ENCODE measurements around the gene RPL15. TPM values are rescaled to one million over a fixed set of nuclear protein-coding genes. Genes with fewer than 3 reads are reported as not detected.

RPL15 gene
- total and polyA plus RNA-seq, 3 experiments from 2014 or later = 2,200 to 4,233 (median 2,237) TPM

DNA sequence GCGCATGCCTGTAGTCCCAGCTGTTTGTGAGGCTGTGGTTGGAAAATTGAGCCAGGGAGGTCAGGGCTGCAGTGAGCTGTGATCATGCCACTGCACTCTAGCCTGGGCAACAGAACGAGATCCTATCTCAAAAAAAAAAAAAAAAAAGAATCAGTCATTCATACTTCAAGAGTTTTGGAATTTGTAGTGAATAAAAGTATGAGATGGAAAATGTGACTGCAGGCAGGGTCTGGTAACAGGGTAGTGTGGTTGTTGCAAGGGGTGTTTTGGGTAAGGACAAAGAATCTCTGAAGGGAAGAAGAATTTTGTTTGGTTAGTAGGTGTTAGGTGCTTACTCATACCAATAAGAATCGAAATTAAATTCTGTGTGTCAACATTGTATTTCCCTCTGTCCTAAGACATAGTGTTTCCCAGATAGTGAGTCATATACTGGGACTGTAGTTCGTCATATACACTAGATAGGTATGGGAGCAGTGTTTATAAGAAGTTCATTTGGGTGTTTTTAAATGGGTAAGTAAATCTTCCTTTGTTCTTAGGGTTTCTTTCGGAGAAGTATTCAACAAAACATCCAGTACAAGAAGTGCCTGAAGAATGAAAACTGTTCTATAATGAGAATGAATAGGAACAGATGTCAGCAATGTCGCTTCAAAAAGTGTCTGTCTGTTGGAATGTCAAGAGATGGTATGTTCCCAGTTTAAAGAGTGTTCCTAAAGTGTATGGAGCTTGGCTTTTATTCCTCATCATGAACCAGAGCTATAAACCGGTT lies 42.4 kb downstream of the RPL15 start:
- no peak for DNase-seq

GRCh38 chr3:23960649-23961048 lies 43.7 kb downstream of the RPL15 start:
- H3K4me3 Mint-ChIP-seq = no peak overlapping the region
- Histone ChIP-seq H3K9me3 (ENCODE audit: low read length) (no peaks in the 10 kb centered on the region), H3K27me3 (ENCODE audit: insufficient read depth, low read length, poor library complexity, severe bottlenecking) (no peaks in the 10 kb centered on the region), H3K27ac (ENCODE audit: low read depth, low read length) (no peak overlapping the region), H3K4me1 (ENCODE audit: insufficient read depth, low read length) (no peaks in the 10 kb centered on the region), H3K36me3 (ENCODE audit: insufficient read depth, low read length) (peaks cover 6% of the 10 kb centered on the region), H3K4me3 (ENCODE audit: low read length) (no peak overlapping the region)
- no peak for DNase-seq
- H3K27me3 Mint-ChIP-seq = no peaks in the 10 kb centered on the region
- no peaks in the 10 kb centered on the region for H3K9me3 Mint-ChIP-seq
- CTCF ChIA-PET = no interaction called here
- peak overlapping the region in 3 of 8 donors; percentile 6 to 76 (median 10) for H3K27ac Mint-ChIP-seq
- H3K4me1 Mint-ChIP-seq = peaks cover 44 to 59% (median 46%) of the 10 kb centered on the region in 3 donors
- H3K36me3 Mint-ChIP-seq = peaks cover 23 to 77% (median 34%) of the 10 kb centered on the region in 3 donors
- POLR2A ChIA-PET = interaction anchor here (0.6 kb wide), 1 partner anchor 35 kb away, joined by 6 read pairs; no protein-coding TSS in a partner anchor

More for the DNA sequence above, 42.4 kb downstream of the RPL15 start:
- Histone ChIP-seq H3K4me3 (ENCODE audit: low read length) (no peak overlapping the region), H3K36me3 (ENCODE audit: insufficient read depth, low read length) (peaks cover 6% of the 10 kb centered on the region), H3K9me3 (ENCODE audit: low read length) (no peaks in the 10 kb centered on the region), H3K27me3 (ENCODE audit: insufficient read depth, low read length, poor library complexity, severe bottlenecking) (no peaks in the 10 kb centered on the region), H3K4me1 (ENCODE audit: insufficient read depth, low read length) (no peaks in the 10 kb centered on the region), H3K27ac (ENCODE audit: low read depth, low read length) (no peak overlapping the region)
- H3K4me1 Mint-ChIP-seq = peaks cover 47 to 60% (median 52%) of the 10 kb centered on the region in 3 donors
- H3K4me3 Mint-ChIP-seq = peak overlapping the region in 1 of 7 donors; percentile 38
- no peaks in the 10 kb centered on the region for H3K9me3 Mint-ChIP-seq
- peaks cover 17 to 80% (median 32%) of the 10 kb centered on the region in 3 donors for H3K36me3 Mint-ChIP-seq
- H3K27ac Mint-ChIP-seq = peak overlapping the region in 6 of 8 donors; percentile 28 to 76 (median 56)
- no peaks in the 10 kb centered on the region for H3K27me3 Mint-ChIP-seq
- CTCF ChIA-PET = no interaction called here
- POLR2A ChIA-PET = no interaction called here

- Histone ChIP-seq H3K36me3 (ENCODE audit: insufficient read depth, low read length) (peaks cover 6% of the 10 kb centered on the region), H3K9me3 (ENCODE audit: low read length) (no peaks in the 10 kb centered on the region), H3K4me3 (ENCODE audit: low read length) (no peak overlapping the region), H3K4me1 (ENCODE audit: insufficient read depth, low read length) (no peaks in the 10 kb centered on the region), H3K27me3 (ENCODE audit: insufficient read depth, low read length, poor library complexity, severe bottlenecking) (no peaks in the 10 kb centered on the region), H3K27ac (ENCODE audit: low read depth, low read length) (no peak overlapping the region)
- ChIA-PET CTCF (no interaction called here), POLR2A (interaction anchor here (0.6 to 0.7 kb wide), 2 partner anchors 15 to 35 kb away, joined by 3 to 6 read pairs; no protein-coding TSS in a partner anchor)
- Mint-ChIP-seq H3K27me3 (no peaks in the 10 kb centered on the region), H3K9me3 (no peaks in the 10 kb centered on the region), H3K27ac (peak overlapping the region in 3 of 8 donors; percentile 6 to 76 (median 10)), H3K4me3 (no peak overlapping the region), H3K36me3 (peaks cover 23 to 78% (median 30%) of the 10 kb centered on the region in 3 donors), H3K4me1 (peaks cover 43 to 59% (median 45%) of the 10 kb centered on the region in 3 donors)
- DNase-seq = no peak
Observed at GRCh38 chr3:23961066-23961465, 44.1 kb downstream of the RPL15 start.

- Mint-ChIP-seq H3K27me3 (no peaks in the 10 kb centered on the region), H3K4me3 (peak overlapping the region in 1 of 7 donors; percentile 4), H3K27ac (peak overlapping the region in 2 of 8 donors; percentile 18 to 29), H3K36me3 (peaks cover 18 to 79% (median 27%) of the 10 kb centered on the region in 3 donors), H3K4me1 (peaks cover 37 to 55% (median 41%) of the 10 kb centered on the region in 3 donors), H3K9me3 (no peaks in the 10 kb centered on the region)
- no peak overlapping the region for H3K27ac ChIP-seq (ENCODE audit: low read depth, low read length)
- POLR2A ChIA-PET = interaction anchor here (0.7 kb wide), 1 partner anchor 16 kb away, joined by 3 read pairs; no protein-coding TSS in a partner anchor
- H3K9me3 ChIP-seq (ENCODE audit: low read length) = no peaks in the 10 kb centered on the region
- peaks cover 6% of the 10 kb centered on the region for H3K36me3 ChIP-seq (ENCODE audit: insufficient read depth, low read length)
- H3K4me1 ChIP-seq (ENCODE audit: insufficient read depth, low read length) = no peaks in the 10 kb centered on the region
- H3K27me3 ChIP-seq (ENCODE audit: insufficient read depth, low read length, poor library complexity, severe bottlenecking) = no peaks in the 10 kb centered on the region
- CTCF ChIA-PET = no interaction called here
- DNase-seq = no peak
- H3K4me3 ChIP-seq (ENCODE audit: low read length) = no peak overlapping the region
Observed at GRCh38 chr3:23961913-23962312, 45.0 kb downstream of the RPL15 start.

- Mint-ChIP-seq H3K27ac (peak overlapping the region in 2 of 8 donors; percentile 10 to 48), H3K4me1 (peaks cover 28 to 49% (median 33%) of the 10 kb centered on the region in 3 donors)
Observed at GRCh38 chr3:23964537-23965235, 47.8 kb downstream of the RPL15 start.

GRCh38 chr3:23966328-23966727 lies 49.4 kb downstream of the RPL15 start:
- Histone ChIP-seq H3K27ac (ENCODE audit: low read depth, low read length) (no peak overlapping the region), H3K4me3 (ENCODE audit: low read length) (no peak overlapping the region), H3K27me3 (ENCODE audit: insufficient read depth, low read length, poor library complexity, severe bottlenecking) (no peaks in the 10 kb centered on the region), H3K9me3 (ENCODE audit: low read length) (no peaks in the 10 kb centered on the region), H3K36me3 (ENCODE audit: insufficient read depth, low read length) (peaks cover 6% of the 10 kb centered on the region), H3K4me1 (ENCODE audit: insufficient read depth, low read length) (no peaks in the 10 kb centered on the region)
- POLR2A ChIA-PET = no interaction called here
- H3K9me3 Mint-ChIP-seq = no peaks in the 10 kb centered on the region
- peaks cover 29 to 45% (median 32%) of the 10 kb centered on the region in 3 donors for H3K4me1 Mint-ChIP-seq
- peaks cover 18 to 85% (median 25%) of the 10 kb centered on the region in 3 donors for H3K36me3 Mint-ChIP-seq
- H3K4me3 Mint-ChIP-seq = peak overlapping the region in 1 of 7 donors; percentile 32
- H3K27me3 Mint-ChIP-seq = no peaks in the 10 kb centered on the region
- DNase-seq = no peak
- H3K27ac Mint-ChIP-seq = peak overlapping the region in 1 of 8 donors; percentile 73
- CTCF ChIA-PET = no interaction called here

More at GRCh38 chr3:23964537-23965235, 47.8 kb downstream of the RPL15 start:
- H3K9me3 Mint-ChIP-seq = no peaks in the 10 kb centered on the region
- Histone ChIP-seq H3K4me1 (ENCODE audit: insufficient read depth, low read length) (no peaks in the 10 kb centered on the region), H3K9me3 (ENCODE audit: low read length) (no peaks in the 10 kb centered on the region), H3K27ac (ENCODE audit: low read depth, low read length) (no peak overlapping the region), H3K4me3 (ENCODE audit: low read length) (no peak overlapping the region), H3K27me3 (ENCODE audit: insufficient read depth, low read length, poor library complexity, severe bottlenecking) (no peaks in the 10 kb centered on the region), H3K36me3 (ENCODE audit: insufficient read depth, low read length) (peaks cover 7% of the 10 kb centered on the region)
- CTCF ChIA-PET = interaction anchor here (0.7 kb wide), 1 partner anchor 142 kb away, joined by 5 read pairs; no protein-coding TSS in a partner anchor
- POLR2A ChIA-PET = no interaction called here
- H3K27me3 Mint-ChIP-seq = no peaks in the 10 kb centered on the region
- DNase-seq = no peak
- H3K4me3 Mint-ChIP-seq = peak overlapping the region in 1 of 7 donors; percentile 18
- peaks cover 24 to 85% (median 27%) of the 10 kb centered on the region in 3 donors for H3K36me3 Mint-ChIP-seq

- ChIA-PET CTCF (no interaction called here), POLR2A (interaction anchor here (0.9 kb wide), 1 partner anchor 18 kb away, joined by 4 read pairs; no protein-coding TSS in a partner anchor)
- no peaks in the 10 kb centered on the region for H3K4me1 ChIP-seq (ENCODE audit: insufficient read depth, low read length)
Observed at GRCh38 chr3:23968463-23969184, 51.7 kb downstream of the RPL15 start.

More at GRCh38 chr3:23968463-23969184, 51.7 kb downstream of the RPL15 start:
- Histone ChIP-seq H3K4me3 (ENCODE audit: low read length) (no peak overlapping the region), H3K27ac (ENCODE audit: low read depth, low read length) (no peak overlapping the region), H3K27me3 (ENCODE audit: insufficient read depth, low read length, poor library complexity, severe bottlenecking) (no peaks in the 10 kb centered on the region), H3K9me3 (ENCODE audit: low read length) (no peaks in the 10 kb centered on the region), H3K36me3 (ENCODE audit: insufficient read depth, low read length) (peaks cover 6% of the 10 kb centered on the region)
- Mint-ChIP-seq H3K27ac (peak overlapping the region in 2 of 8 donors; percentile 22 to 55), H3K4me1 (peaks cover 24 to 33% (median 32%) of the 10 kb centered on the region in 3 donors), H3K27me3 (no peaks in the 10 kb centered on the region), H3K36me3 (peaks cover 15 to 80% (median 21%) of the 10 kb centered on the region in 3 donors), H3K9me3 (no peaks in the 10 kb centered on the region), H3K4me3 (no peak overlapping the region)
- DNase-seq = no peak
